NCI-H2227 treated with DMSO at 0.1 percent for 48 hours (cell line): ENCODE results near the gene CGB3.

Source experiments
- DNase-seq: peaks from one replicate; lab custom pipeline; 2025; lab: John Stamatoyannopoulos, UW

CGB3 gene

GRCh38 chr19:48988286-48988685, 35.8 kb downstream of the CGB3 start:
- DNase-seq, result no peak

DNA sequence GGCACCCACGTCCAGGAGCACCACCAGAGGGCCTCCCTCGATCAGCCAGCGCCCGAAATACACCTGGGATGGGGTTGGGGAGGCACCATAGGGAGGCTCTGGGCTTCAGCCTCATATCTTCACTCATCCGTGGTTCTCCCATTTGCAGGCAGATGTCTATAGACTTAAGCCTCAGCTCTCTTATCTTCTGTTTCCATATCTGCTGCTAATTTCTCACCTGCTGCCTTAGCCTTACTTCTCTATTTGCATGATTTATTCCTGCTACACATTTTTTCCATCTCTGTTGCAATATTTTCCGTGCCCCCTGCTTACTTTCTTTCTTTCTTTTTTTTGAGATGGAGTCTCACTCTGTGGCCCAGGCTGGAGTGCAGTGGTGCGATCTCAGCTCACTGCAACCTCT, 36.8 kb downstream of the CGB3 start:
- DNase-seq, result no peak

- DNase-seq, result no peak
Observed at GRCh38 chr19:48986211-48986610, 37.9 kb downstream of the CGB3 start.

- DNase-seq, result no peak
Observed at GRCh38 chr19:48985711-48986110, 38.4 kb downstream of the CGB3 start.

DNA sequence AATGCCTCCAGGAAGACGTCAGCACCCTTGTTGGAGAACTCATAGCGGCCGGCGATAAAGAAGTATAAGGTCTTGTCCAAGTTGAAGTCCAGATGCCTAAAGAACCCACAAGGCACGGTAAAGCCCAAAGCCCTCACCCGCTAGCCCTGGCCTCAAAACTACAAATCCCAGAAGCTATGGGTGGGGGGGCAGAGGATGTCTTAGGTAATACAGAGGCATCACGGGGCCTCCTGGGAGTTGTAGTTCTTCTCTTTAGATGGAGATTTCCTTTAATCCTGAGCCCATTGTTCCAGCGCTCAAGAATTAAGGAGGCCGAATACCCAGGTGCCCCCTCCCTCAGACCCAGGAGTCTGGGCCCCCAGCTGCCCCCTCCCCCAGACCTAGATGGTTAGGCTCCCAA, 41.9 kb downstream of the CGB3 start:
- no peak for DNase-seq

GRCh38 chr19:48977061-48977460, 47.1 kb downstream of the CGB3 start:
- no peak for DNase-seq

DNA sequence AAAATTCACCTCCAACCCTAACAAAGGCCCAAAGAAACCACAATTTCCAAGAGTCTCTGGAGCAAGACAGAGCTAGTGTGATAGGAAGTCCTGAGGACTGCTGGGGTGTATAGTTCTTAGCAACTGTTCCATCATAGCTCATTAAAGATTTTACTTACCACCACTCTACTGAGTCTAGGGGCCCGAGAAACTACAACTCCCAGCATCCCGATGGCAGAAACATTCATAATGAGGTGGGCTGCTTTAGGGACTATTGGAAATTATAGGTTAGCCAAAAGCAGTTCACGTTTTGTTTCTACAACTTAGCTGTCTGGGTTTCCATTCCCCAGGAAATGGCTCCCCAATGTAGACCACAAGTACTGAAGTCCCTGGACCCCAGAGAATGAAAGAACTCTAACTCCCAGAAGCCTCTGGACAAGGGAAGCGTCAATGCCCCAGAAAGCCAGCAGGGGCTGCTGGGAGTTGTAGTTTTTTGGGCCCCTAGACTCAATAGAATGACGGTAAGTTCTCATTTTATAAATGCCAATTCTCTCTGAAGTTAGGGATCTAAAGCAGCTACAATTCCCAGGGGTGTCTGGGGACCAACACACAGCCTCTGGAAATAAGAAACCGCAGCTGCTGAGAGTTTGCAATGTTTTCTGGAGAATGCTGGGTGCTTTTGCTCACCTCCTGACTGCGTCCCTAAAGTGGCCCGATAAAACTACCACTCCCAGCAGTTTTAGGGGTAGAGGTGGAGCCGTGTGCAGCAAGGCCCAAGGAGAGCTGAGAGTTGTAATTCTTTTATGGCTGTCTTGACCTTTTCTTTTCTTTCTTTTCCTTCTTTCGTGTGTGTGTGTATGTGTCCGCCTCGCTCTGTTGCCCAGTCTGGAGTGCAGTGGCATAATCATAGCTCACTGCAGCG, 47.9 kb downstream of the CGB3 start:
- peak; percentile 12 for DNase-seq
